Spleen (tissue), 11 donors: ENCODE measurements around the gene GLIS1. TPM values are rescaled to one million over a fixed set of nuclear protein-coding genes. Genes with fewer than 3 reads are reported as not detected.

Experiments used
- DNase-seq: peaks from one replicate; pipeline ENCODE4 v3.0.0-alpha.2; 2020
- H3K27ac ChIP-seq, 8 donors: fragments of 200-600 bp; sonication (generic) in 7 of 8; 1 replicate in 4 of 8; 2 replicates in 4 of 8; pipeline versions ENCODE4 v1.5.0 to v1.8.0; 2016 to 2021; ENCODE audit warnings: inconsistent platforms in 4 of 8, mild to moderate bottlenecking in 4 of 8, moderate library complexity in 1 of 8
- H3K27me3 ChIP-seq, 7 donors: fragments of 200-600 bp; sonication (generic) in 6 of 7; replicated peaks in 1 of 7; 1 replicate in 4 of 7; 2 replicates in 3 of 7; pipeline versions ENCODE4 v1.5.0 to v1.8.0; 2016 to 2021; ENCODE audit warnings: inconsistent platforms in 3 of 7, mild to moderate bottlenecking in 1 of 7
- H3K36me3 ChIP-seq, 6 donors: fragments of 200-600 bp; sonication (generic) in 5 of 6; 1 replicate in 4 of 6; 2 replicates in 2 of 6; pipeline versions ENCODE4 v1.5.0 to v1.8.0; 2016 to 2021; ENCODE audit warnings: inconsistent platforms in 2 of 6
- H3K4me1 ChIP-seq, 6 donors: fragments of 200-600 bp; sonication (generic) in 5 of 6; 1 replicate in 3 of 6; 2 replicates in 3 of 6; pipeline versions ENCODE4 v1.5.0 to v1.8.0; 2016 to 2021; ENCODE audit warnings: inconsistent platforms in 3 of 6
- H3K4me3 ChIP-seq, 8 donors: fragments of 200-600 bp; sonication (generic) in 7 of 8; 1 replicate in 4 of 8; 2 replicates in 4 of 8; pipeline versions ENCODE4 v1.5.0 to v1.8.0; 2016 to 2021; ENCODE audit warnings: inconsistent platforms in 4 of 8, mild to moderate bottlenecking in 4 of 8, moderate library complexity in 2 of 8
- H3K9me3 ChIP-seq, 8 donors: fragments of 200-600 bp; sonication (generic) in 7 of 8; 1 replicate in 4 of 8; 2 replicates in 4 of 8; pipeline versions ENCODE4 v1.5.0 to v1.8.0; 2016 to 2021; ENCODE audit warnings: inconsistent platforms in 4 of 8
- POLR2A ChIP-seq, 3 donors: fragments of 450-650 bp; IDR thresholded peaks; one replicate each; pipeline ENCODE4 v1.5.1; 2017; ENCODE audit warnings: antibody characterized with exemption in 3 of 3, mild to moderate bottlenecking in 1 of 3
- POLR2AphosphoS5 ChIP-seq, 3 donors: sonication (generic); formaldehyde crosslinking; IDR thresholded peaks; one replicate each; pipeline ENCODE4 v1.5.1; 2017; ENCODE audit warnings: antibody characterized with exemption in 3 of 3
- WGBS, 5 donors: extraction: QIAGEN DNeasy Blood & Tissue Kit in 3 of 5; methylation state at CpG; one replicate each; pipeline versions ENCODE4 v1.1.5 to v1.1.7; 2013 to 2018; 5-methylcytosine and 5-hydroxymethylcytosine counted together
- intact Hi-C: fragments of 100-400 bp; cut with DNase I; formaldehyde crosslinking; loops from one replicate; pipeline ENCODE4 v1.15.0; 2023; ENCODE audit warnings: low total_unique reads
- polyA plus RNA-seq, 3 donors: library from polyadenylated mRNA; stranded (reverse); fragments of 200-250 nt; gene quantifications; one replicate each; pipeline ENCODE4 v1.2.1, GENCODE V29; 2013
- total RNA-seq, 7 donors: library from RNA; depleted of rRNA in 3 of 7; stranded (reverse); fragments of >200 nt in 3 of 7; fragmentation: NEBNext Ultra II Directional in 4 of 7; extraction: Animal tissue kit (Norgen Biotek cat#: 25700) in 4 of 7; gene quantifications; one replicate each; pipeline versions ENCODE4 v1.1.0 to v1.2.1, GENCODE V29; 2016 to 2021
- TF ChIP-seq, protein P1 (sequence below), 11 experiments: fragments of 200-600 bp in 7 of 11; fragments of 450-650 bp in 4 of 11; sonication (generic) in 4 of 11; IDR thresholded peaks in 8 of 11; conservative IDR thresholded peaks in 3 of 11; 1 replicate in 7 of 11; 2 replicates in 4 of 11; pipeline versions ENCODE4 v1.4.0 to v1.8.0; 2016 to 2021; ENCODE audit warnings: antibody characterized with exemption in 11 of 11, inconsistent platforms in 4 of 11, mild to moderate bottlenecking in 1 of 11
- donor health status: healthy with polysubstance abuse.
- donor health status: DM: no; HTN: no; CAD: no; lungs with moderate emphysema.
- donor health status: DM: no; HTN: no; CAD: no.
- donor health status: Bipolar disorder and iron deficiency.
- donor health status: healthy.
- donor health status: DM: no; HTN: no; CAD: no.
- donor health status: DM: yes; HTN: yes; CAD: no.

Gene GLIS1
- total and polyA plus RNA-seq, 10 donors: 0.04 to 0.39 (median 0.26) TPM; not detected in 5

- Histone ChIP-seq H3K27ac (no peak overlapping the region), H3K36me3 (no peaks in the 10 kb centered on the region), H3K4me3 (no peak overlapping the region), H3K27me3 (peaks cover 0 to 10% (median 0%) of the 10 kb centered on the region in 7 donors), H3K4me1 (peaks cover 0 to 7% (median 0%) of the 10 kb centered on the region in 6 donors), H3K9me3 (no peaks in the 10 kb centered on the region)
- 84 to 99% (median 92%) methylated on average over 5 to 6 of the region's 6 CpGs for WGBS, 5 donors
- intact Hi-C loops: no loop called here
- TF ChIP-seq POLR2A (IDR thresholded peaks at IDR 0.05) (no peak), POLR2AphosphoS5 (IDR thresholded peaks at IDR 0.05) (no peak)
- TF ChIP-seq, protein P1, sequence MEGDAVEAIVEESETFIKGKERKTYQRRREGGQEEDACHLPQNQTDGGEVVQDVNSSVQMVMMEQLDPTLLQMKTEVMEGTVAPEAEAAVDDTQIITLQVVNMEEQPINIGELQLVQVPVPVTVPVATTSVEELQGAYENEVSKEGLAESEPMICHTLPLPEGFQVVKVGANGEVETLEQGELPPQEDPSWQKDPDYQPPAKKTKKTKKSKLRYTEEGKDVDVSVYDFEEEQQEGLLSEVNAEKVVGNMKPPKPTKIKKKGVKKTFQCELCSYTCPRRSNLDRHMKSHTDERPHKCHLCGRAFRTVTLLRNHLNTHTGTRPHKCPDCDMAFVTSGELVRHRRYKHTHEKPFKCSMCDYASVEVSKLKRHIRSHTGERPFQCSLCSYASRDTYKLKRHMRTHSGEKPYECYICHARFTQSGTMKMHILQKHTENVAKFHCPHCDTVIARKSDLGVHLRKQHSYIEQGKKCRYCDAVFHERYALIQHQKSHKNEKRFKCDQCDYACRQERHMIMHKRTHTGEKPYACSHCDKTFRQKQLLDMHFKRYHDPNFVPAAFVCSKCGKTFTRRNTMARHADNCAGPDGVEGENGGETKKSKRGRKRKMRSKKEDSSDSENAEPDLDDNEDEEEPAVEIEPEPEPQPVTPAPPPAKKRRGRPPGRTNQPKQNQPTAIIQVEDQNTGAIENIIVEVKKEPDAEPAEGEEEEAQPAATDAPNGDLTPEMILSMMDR (IDR thresholded peaks at IDR 0.05 in 8 of 11, conservative IDR thresholded peaks at IDR 0.05 in 3 of 11): no peak
- DNase-seq: no peak
Observed at GRCh38 chr1:53536606-53537005, 202.4 kb downstream of the GLIS1 start.

GRCh38 chr1:53535846-53536245 lies 203.1 kb downstream of the GLIS1 start:
- Histone ChIP-seq H3K4me3 (no peak overlapping the region), H3K9me3 (no peaks in the 10 kb centered on the region), H3K4me1 (peaks cover 0 to 7% (median 0%) of the 10 kb centered on the region in 6 donors), H3K27ac (no peak overlapping the region), H3K36me3 (no peaks in the 10 kb centered on the region), H3K27me3 (peaks cover 0 to 5% (median 0%) of the 10 kb centered on the region in 7 donors)
- intact Hi-C loops: no loop called here
- DNase-seq: no peak
- TF ChIP-seq POLR2AphosphoS5 (IDR thresholded peaks at IDR 0.05): no peak
- no peak for TF ChIP-seq POLR2A (IDR thresholded peaks at IDR 0.05)
- TF ChIP-seq, protein P1 (IDR thresholded peaks at IDR 0.05 in 8 of 11, conservative IDR thresholded peaks at IDR 0.05 in 3 of 11): no peak
- 85 to 95% (median 88%) methylated on average over 7 of the region's 7 CpGs for WGBS, 5 donors

GRCh38 chr1:53535226-53535625 lies 203.7 kb downstream of the GLIS1 start:
- no peak for TF ChIP-seq POLR2A (IDR thresholded peaks at IDR 0.05)
- TF ChIP-seq POLR2AphosphoS5 (IDR thresholded peaks at IDR 0.05): no peak
- TF ChIP-seq, protein P1 (IDR thresholded peaks at IDR 0.05 in 8 of 11, conservative IDR thresholded peaks at IDR 0.05 in 3 of 11): no peak
- no peak for DNase-seq
- Histone ChIP-seq H3K4me3 (no peak overlapping the region), H3K36me3 (no peaks in the 10 kb centered on the region), H3K27me3 (peaks cover 0 to 5% (median 0%) of the 10 kb centered on the region in 7 donors), H3K4me1 (peaks cover 0 to 7% (median 0%) of the 10 kb centered on the region in 6 donors), H3K27ac (no peak overlapping the region), H3K9me3 (no peaks in the 10 kb centered on the region)
- intact Hi-C loops: no loop called here
- 82 to 97% (median 89%) methylated on average over 3 to 5 of the region's 5 CpGs for WGBS, 5 donors

DNA sequence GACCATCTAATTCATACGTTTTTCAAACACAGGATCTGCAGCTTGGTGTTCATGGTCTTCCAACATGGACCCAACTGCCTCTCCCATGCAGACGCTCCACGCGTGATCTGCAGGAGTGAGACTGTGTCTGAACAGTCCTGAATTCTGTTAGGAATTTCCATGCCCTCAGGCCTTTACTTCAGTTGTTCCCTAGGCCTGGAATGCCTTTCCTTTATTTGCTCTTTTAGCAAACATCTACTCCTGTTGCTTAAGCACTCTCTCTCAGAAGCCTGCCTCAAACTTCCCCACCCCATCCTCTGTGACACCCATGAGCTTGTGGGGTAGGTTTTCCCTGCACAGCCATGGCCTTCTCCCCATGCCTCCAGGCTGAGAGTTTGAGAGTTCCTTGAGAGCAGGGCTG lies 206.1 kb downstream of the GLIS1 start:
- 86 to 90% (median 87%) methylated on average over 4 of the region's 4 CpGs for WGBS, 5 donors
- intact Hi-C loops: no loop called here

More for the DNA sequence above, 206.1 kb downstream of the GLIS1 start:
- Histone ChIP-seq H3K9me3 (no peaks in the 10 kb centered on the region), H3K27ac (no peak overlapping the region), H3K4me3 (no peak overlapping the region), H3K36me3 (no peaks in the 10 kb centered on the region), H3K4me1 (peaks cover 0 to 7% (median 0%) of the 10 kb centered on the region in 6 donors), H3K27me3 (peaks cover 0 to 8% (median 0%) of the 10 kb centered on the region in 7 donors)
- TF ChIP-seq POLR2A (IDR thresholded peaks at IDR 0.05) (no peak), POLR2AphosphoS5 (IDR thresholded peaks at IDR 0.05) (no peak)
- TF ChIP-seq, protein P1 (IDR thresholded peaks at IDR 0.05 in 8 of 11, conservative IDR thresholded peaks at IDR 0.05 in 3 of 11): no peak
- no peak for DNase-seq
